Stimulated activated CD4-positive, alpha-beta T cell treated with anti-CD3 and anti-CD28 coated beads, Interleukin-15, amount 100 ng/mL, for 1 hour (primary cell): Measurements from ENCODE around the gene MGMT.

Source experiments
- DNase-seq, 2 donors: peaks; one replicate each; pipeline ENCODE4 v3.0.0-alpha.2; 2020; ENCODE audit warnings: low read depth in 1 of 2, low spot score in 1 of 2

MGMT gene

DNA sequence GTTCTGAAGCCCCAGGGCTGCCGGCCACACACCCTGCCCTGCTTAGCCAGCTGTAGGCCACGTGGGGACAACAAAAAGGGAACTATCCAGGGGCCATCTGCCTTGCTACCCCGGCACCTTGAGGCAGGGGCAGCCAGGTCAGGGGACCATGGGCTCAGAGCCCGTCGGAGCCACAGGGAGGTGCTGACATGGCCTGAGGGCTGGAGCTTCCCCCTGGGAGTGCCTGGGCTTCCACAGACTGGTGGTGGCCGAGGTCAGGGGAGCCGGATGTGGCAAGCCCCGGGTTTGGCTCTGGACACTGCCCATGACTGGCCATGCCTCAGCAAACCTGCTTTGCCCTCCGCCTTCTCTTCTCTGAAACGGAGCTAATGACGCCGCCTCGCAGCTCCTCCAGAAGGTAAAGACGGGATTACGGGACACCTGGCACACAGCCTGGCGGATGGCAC is 318.5 kb downstream of the MGMT start:
- no peak for DNase-seq

DNA sequence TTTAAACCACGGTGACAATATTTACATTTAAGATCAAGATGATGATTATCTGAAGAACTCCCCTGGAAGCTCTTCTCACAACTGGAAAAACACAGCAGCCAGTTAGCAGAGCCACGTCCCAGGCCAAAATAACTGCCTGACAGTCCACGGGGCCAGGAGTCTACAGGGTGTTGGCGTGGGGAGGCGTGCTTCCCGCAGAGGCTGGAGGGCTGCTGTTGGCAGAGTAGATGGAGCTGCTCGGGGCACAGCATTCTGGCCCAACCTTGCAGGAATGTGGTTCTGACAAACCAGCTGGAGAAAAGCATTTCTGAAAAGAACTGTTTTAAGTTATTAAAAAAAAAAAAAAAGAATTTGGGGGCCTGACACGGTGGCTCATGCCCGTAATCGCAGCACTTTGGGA is 319.2 kb downstream of the MGMT start:
- no peak for DNase-seq

- DNase-seq = no peak
Observed at GRCh38 chr10:129787557-129787956, 320.5 kb downstream of the MGMT start.

DNA sequence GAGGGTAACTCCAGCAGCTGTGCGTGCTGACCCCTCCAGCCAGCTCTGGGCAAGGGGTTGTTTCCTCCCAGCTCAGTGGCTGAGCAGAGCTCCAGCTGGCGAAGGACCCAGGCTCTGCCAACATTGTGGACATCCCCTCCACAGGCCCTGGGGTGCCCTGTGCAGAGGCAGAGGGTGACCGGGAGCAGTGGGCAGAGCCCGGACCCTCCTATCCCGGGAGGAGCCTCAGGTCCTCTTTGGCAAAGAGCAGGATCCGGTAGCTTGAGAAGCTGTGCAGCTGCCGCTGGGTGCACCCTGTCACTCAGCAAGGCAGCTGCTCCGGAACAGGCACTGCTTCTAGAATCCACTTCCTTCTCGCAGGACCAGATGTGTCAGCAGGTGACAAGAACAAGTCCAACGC is 321.2 kb downstream of the MGMT start:
- DNase-seq = no peak

DNA sequence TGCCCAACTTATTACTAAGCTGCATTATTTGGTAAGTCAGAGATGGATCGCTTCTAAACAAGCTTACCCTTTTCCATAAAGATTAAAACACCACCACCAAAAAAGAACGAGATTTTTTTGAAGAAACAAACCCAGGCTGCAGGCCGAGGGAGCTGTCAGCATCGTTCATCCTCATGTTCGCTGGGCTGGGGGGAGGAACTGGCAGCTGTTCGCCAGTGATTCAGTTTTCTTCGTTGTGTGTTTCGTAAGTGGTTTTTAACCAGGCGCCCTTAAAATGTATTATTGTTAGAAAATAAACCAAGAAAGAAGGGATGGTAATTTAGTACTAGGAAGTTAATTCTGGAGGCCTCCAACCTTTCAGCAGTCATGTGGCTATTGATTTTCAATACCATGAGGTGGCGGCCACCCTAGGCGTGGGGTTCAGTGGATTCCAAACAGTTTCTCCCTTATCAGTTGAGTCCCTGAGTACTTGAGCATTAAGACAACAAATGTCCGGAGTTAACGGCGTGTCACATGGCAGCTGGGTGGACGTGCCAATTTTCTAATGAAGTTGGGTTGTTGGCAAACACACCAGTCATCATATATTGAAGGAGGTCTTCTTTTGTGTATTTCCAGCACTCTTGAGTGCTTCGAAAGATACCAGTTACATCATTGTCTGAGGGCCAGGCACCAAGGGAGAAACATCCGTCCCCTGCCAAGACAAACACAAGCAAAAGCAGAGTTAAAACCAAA is 323.8 kb downstream of the MGMT start:
- DNase-seq = no peak

DNA sequence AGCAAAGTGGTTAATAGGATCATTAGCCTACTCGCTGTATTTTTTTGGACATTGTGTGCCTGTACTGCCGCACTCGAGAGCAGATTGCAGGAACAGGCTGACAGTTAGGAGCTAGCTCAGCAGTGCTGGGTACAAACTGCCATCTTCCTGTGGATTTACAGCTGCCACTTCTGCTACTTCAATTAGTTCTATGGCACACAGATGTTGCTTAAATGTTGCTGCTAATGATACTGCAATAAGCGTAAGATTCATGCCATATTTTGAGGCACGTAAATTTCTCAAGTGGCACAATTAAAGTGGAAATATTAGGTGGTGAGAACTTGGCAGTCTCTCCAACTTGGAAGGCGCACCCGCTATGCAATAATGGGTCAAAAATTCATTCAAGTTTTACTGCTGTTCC is 325.1 kb downstream of the MGMT start:
- DNase-seq = no peak

- no peak for DNase-seq
Observed at GRCh38 chr10:129792864-129793263, 325.8 kb downstream of the MGMT start.

DNA sequence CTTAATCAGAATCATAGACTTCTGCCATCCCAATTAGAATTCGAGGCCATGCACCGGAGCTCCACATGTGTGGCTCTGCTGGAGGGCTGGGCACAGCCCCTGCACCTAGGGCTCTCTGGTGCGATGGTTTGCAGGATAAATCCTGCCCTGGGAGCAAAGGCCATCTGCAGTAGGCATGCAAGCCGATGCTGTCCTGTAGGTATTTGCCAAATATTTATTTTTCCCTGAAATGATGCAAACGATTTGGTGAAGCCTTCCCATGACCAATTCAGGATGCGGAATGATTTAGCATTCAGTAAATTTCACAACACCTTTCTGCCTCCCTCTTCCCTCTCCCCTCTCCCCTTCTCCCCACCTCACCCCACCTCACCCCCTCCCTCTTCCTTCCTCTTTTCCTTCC is 326.4 kb downstream of the MGMT start:
- DNase-seq = no peak

DNA sequence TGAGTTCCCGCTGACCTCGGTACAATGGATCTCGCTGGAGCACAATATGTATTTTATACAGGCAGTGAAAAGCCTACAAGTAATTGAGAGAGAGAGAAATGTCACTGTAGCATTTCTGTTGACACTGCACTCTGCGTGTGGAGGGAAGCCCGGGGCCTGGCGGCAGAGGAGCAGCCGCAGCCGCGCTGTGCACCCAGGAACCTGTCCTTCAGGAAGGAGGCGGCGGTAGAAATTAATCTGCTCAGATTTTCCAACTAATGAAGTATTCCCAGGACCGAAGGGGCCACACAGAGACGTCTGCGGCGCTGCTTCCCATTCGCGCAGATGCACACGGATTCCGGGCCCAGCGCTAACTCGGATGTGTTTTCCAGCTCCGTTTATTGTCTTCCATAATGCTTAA is 327.0 kb downstream of the MGMT start:
- DNase-seq = no peak

GRCh38 chr10:129796710-129797420 is 329.8 kb downstream of the MGMT start:
- DNase-seq = no peak

DNA sequence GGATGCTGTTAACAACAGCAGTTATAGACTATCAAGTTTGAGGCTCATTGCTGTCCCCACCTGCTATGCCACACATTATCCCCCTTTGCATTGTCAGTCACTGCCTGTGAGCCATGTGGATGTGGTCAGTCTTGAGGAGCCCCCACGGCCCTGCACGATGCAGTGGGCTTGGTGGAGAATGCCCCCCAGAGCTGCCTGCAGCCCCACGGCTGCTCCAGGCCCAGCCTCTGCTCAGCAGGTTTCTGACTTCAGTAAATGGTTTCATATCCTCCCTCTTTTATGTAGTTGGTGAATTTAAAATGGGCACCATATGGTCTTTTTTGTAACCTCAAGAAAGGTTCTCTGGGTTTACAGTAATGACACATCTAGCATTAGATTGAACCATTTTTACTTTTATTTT is 332.9 kb downstream of the MGMT start:
- no peak for DNase-seq

DNA sequence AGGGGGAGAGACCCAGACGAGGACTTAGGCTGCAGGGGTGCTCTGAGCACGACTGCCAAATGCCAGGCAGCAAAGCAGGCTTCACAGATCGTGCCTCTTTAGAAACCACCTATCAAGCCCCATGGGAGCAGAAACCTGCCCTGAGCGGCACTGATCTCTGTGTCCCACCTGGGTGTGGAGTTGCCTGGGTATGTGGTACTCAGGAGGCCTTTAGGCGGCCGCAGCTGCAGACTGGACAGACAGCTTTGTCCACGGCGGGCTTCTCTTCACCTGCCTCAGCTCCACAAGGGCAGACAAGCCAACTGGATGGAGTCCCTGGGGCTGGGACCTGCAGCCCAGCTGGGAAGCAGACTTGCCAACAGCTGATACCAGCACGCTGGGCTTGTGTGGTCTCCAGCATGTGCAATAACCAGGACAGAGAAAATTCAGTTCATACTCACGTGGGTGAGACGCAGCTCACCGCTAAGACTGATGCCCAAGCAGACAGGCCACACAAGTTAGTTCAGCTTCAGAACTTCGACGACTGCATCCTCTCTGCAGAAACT is 333.8 kb downstream of the MGMT start:
- DNase-seq = no peak

- DNase-seq = no peak
Observed at GRCh38 chr10:129807211-129807610, 340.2 kb downstream of the MGMT start.

DNA sequence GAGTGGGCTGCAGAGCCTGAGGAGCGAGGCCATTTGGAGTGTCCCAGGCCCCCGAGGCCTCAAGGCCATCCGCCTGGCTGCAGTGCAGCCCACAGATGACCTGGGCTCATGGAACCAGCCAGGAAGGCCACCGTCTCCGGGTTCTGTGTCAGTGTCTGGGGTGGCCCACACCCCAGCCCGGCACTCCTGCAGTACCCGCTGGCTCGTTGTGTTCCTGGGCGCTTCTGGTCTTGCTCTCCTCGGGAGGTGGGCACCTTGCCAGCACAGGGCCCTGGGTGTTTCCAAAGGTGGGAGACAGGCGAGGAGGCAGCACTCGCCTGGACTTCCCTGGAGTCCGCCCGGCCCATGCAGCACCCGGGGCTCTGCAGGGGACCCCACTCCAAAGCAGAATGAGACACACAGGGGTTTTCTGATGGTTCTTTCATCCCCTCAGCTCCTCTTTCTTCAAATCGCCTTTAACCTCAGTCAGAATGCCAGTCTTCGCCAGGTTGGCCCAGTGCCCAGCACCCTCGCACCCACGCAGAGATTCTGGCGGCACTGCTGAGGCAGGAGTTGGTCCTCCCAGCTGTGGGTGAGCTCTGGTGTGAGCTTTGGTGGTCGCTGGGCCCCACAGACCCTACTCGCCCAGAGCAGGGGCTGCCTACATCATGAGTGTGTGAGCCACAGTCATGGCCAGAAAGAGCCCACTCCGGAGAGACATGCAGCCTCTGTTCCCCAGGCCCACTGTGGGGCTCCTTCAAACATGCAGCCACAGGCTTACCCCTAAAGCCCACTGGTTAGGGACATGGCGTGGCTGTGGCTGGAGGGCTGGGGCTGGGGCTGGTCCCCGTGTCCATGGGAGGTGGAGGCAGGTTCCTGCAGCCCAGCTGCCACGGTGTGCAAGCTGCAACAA is 341.3 kb downstream of the MGMT start:
- no peak for DNase-seq

DNA sequence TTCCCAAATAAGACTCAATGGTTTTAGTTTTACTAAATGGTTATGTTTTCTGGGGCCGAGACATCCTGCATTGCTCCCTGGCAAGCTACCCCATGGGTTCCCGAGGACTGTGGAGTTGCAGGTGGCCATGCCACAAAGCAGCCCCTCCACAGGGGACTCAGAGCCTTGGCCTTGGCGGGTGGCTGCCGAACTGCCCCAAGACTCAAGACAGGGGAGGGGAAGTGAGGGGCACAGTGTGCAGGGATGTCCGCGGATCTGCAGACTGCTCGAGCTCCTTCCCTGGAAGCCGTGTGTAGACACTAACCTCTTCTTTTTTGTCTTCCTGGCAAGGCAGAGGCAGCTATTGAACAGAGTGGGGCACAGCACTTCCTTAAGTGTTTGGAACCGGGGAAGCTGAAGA is 342.4 kb downstream of the MGMT start:
- DNase-seq = no peak

DNA sequence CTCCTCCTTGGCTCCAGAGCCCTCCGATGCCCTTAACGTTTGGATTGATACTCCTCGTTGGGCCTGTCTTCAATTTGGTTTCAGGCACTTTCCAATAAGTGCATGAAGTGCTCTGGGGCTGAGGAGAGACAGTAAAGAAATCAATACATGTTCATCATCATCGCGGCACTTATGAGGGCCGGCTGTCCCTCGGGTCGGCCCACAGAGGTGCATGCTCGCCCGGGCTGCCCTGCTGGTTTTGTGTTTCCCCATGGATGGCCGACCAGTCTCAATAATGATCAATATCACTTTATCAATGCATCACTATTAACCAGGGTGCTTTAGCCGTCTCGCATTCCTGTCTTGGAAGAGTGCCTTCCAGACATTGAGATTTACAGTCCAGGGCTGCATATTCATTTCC is 342.8 kb downstream of the MGMT start:
- DNase-seq = no peak

GRCh38 chr10:129811208-129811607 is 344.2 kb downstream of the MGMT start:
- DNase-seq = no peak

GRCh38 chr10:129812398-129812797 is 345.4 kb downstream of the MGMT start:
- DNase-seq = no peak

- no peak for DNase-seq
Observed at GRCh38 chr10:129814681-129815646, 347.9 kb downstream of the MGMT start.

- no peak for DNase-seq
Observed at GRCh38 chr10:129815898-129816655, 349.0 kb downstream of the MGMT start.
